Measurements from ENCODE around the gene ERCC8. TPM values are rescaled to one million over a fixed set of nuclear protein-coding genes. Genes with fewer than 3 reads are reported as not detected.

The ERCC8 gene, protein sequence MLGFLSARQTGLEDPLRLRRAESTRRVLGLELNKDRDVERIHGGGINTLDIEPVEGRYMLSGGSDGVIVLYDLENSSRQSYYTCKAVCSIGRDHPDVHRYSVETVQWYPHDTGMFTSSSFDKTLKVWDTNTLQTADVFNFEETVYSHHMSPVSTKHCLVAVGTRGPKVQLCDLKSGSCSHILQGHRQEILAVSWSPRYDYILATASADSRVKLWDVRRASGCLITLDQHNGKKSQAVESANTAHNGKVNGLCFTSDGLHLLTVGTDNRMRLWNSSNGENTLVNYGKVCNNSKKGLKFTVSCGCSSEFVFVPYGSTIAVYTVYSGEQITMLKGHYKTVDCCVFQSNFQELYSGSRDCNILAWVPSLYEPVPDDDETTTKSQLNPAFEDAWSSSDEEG
- total RNA-seq (10 to 100 TPM in 1 of 2 donors, 1 to 10 TPM in 1; 8.3 to 14.5 TPM), polyA plus RNA-seq (1 to 10 TPM; 2.6 to 4.1 TPM)

DNA sequence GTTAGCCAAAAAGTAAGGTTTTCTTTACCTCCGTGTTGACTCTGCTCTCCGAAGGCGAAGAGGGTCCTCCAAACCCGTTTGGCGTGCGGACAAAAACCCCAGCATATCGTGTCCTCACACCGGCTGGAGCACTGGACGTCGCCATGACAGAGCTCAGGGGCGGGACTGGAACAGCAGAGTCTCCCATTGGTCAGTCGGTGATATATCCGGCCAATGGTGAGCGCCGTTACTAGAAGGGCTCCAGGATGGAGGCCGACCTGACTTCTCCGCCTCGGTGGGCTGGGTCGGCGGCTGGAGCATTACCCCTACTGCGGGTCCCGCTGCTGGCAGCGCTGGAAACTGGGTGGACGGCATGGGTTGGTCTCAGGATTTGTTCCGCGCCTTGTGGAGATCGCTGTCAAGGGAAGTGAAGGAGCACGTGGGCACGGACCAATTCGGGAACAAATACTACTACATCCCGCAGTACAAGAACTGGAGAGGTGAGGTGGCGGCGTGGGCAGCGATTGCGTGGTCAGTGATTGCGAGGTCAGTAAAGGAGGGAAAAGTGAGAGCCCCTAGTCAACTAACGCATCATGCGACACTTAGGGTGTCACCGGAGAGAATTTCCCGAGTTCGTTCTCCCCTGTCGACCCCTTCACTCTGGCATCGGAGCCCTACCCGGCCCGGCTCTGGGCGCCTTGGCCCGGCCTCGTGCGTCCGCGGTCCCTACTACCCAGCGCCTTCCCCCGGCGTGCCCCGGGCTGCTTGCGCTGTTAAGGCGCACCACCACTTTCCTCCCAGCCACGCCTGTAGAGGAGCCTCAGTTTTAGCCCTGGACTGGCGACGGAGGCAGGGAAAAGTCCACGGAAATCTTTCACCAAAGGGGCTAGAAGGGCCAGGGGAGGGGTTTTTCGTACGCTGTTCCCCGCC, at the start of gene ERCC8, which contains the start of gene NDUFAF2:
Gene ERCC8, minus strand, starts transcription at position 167 of the 909 bp plus-strand sequence. Its CDS starts 62 bp downstream, at position 105.
Gene NDUFAF2, plus strand, starts transcription at position 302 of the 909 bp plus-strand sequence. Its CDS starts 51 bp downstream, at position 353.
- Histone ChIP-seq H3K9me3 (ENCODE audit: control insufficient read depth in 4 of 4, low read length in 3 of 4) (no peaks in the 10 kb centered on the region), H3K36me3 (ENCODE audit: control insufficient read depth in 4 of 4, insufficient read depth in 3 of 4, low read depth in 1 of 4, low read length in 3 of 4) (no peaks in the 10 kb centered on the region), H3K9ac (ENCODE audit: low read depth in 1 of 2, low read length in 2 of 2) (peak within 1 kb of the TSS; percentile 25 to 87), H3K27ac (ENCODE audit: low read depth in 1 of 2, low read length in 2 of 2) (peak within 1 kb of the TSS; percentile 47 to 89), H3K27me3 (ENCODE audit: control insufficient read depth in 4 of 4, insufficient read depth in 4 of 4, low read length in 3 of 4) (no peaks in the 10 kb centered on the region), H3K4me3 (ENCODE audit: low read depth in 1 of 3, low read length in 3 of 3) (peak within 1 kb of the TSS; percentile 65 to 95 (median 92)), H3K4me1 (ENCODE audit: control insufficient read depth in 4 of 4, insufficient read depth in 4 of 4, low read length in 3 of 4) (peaks cover 2 to 19% (median 13%) of the 10 kb centered on the region in 4 donors)
- peak in 1 of 2 donors; percentile 7 for TF ChIP-seq RAD21 (IDR thresholded peaks at IDR 0.05)
- no peak for TF ChIP-seq EGR1 (IDR thresholded peaks at IDR 0.05; ENCODE audit: low read depth in 2 of 2)
- peak; percentile 83 for TF ChIP-seq SP1 (IDR thresholded peaks at IDR 0.05)
- no peak for TF ChIP-seq FOXA2 (IDR thresholded peaks at IDR 0.05)
- TF ChIP-seq, protein P1, sequence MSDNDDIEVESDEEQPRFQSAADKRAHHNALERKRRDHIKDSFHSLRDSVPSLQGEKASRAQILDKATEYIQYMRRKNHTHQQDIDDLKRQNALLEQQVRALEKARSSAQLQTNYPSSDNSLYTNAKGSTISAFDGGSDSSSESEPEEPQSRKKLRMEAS (IDR thresholded peaks at IDR 0.05): peak; percentile 70
- peak; percentile 38 for TF ChIP-seq TAF1 (conservative IDR thresholded peaks at IDR 0.05)
- peak; percentile 96 for TF ChIP-seq YY1 (IDR thresholded peaks at IDR 0.05)
- 2% methylated on average over 64 of the region's 64 CpGs for WGBS
- DNase-seq (ENCODE audit: low spot score): peak; percentile 90

DNA sequence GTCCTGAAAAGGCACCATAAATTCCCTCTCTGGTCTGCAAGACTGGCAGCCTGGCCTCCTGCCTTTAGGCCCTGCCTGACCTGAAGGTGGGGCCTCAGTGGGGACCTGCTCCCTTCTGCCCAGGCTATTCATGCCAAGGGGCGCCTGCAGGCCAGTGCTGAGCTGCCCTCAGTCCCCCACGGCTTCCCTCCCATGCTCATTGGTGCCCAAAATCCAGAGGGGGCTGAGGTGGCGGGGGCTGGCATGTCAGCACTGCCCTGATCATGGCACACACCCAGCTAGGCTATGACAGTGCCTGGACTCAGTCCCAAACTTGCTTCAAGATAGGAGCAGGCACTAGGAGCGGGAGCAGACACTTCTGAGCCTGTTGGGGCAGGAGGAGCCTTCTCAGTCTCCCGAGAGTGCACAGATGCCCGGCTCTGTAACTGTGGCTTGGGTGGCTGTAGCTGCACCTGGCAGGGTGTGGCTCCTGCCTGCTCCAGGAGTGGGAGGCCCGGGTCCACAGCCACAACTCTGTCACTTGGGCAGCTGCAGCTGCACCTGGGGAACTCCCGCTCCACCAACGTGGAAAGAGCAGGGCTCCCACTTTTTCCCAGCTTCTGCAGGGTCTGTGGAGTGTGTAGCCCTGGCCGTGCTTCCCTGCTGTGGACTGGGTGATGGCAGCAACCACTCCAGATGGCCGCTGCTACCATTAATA, 49.2 kb upstream of the ERCC8 start:
- DNase-seq (ENCODE audit: low spot score): no peak
- no peak overlapping the region for H3K9ac ChIP-seq (ENCODE audit: low read depth in 1 of 2, low read length in 2 of 2)
- no peaks in the 10 kb centered on the region for H3K9me3 ChIP-seq (ENCODE audit: control insufficient read depth in 4 of 4, low read length in 3 of 4)

More for the DNA sequence above, 49.2 kb upstream of the ERCC8 start:
- Histone ChIP-seq H3K27me3 (ENCODE audit: control insufficient read depth in 4 of 4, insufficient read depth in 4 of 4, low read length in 3 of 4) (no peaks in the 10 kb centered on the region), H3K4me1 (ENCODE audit: control insufficient read depth in 4 of 4, insufficient read depth in 4 of 4, low read length in 3 of 4) (peaks cover 0 to 2% (median 0%) of the 10 kb centered on the region in 4 donors), H3K4me3 (ENCODE audit: low read depth in 1 of 3, low read length in 3 of 3) (no peak overlapping the region), H3K27ac (ENCODE audit: low read depth in 1 of 2, low read length in 2 of 2) (no peak overlapping the region), H3K36me3 (ENCODE audit: control insufficient read depth in 4 of 4, insufficient read depth in 3 of 4, low read depth in 1 of 4, low read length in 3 of 4) (no peaks in the 10 kb centered on the region)
- TF ChIP-seq NR2F2 (IDR thresholded peaks at IDR 0.05): no peak
- no peak for TF ChIP-seq FOXA1 (IDR thresholded peaks at IDR 0.05)
- TF ChIP-seq, protein P2, sequence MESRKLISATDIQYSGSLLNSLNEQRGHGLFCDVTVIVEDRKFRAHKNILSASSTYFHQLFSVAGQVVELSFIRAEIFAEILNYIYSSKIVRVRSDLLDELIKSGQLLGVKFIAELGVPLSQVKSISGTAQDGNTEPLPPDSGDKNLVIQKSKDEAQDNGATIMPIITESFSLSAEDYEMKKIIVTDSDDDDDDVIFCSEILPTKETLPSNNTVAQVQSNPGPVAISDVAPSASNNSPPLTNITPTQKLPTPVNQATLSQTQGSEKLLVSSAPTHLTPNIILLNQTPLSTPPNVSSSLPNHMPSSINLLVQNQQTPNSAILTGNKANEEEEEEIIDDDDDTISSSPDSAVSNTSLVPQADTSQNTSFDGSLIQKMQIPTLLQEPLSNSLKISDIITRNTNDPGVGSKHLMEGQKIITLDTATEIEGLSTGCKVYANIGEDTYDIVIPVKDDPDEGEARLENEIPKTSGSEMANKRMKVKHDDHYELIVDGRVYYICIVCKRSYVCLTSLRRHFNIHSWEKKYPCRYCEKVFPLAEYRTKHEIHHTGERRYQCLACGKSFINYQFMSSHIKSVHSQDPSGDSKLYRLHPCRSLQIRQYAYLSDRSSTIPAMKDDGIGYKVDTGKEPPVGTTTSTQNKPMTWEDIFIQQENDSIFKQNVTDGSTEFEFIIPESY (IDR thresholded peaks at IDR 0.05): no peak
- TF ChIP-seq RXRA (IDR thresholded peaks at IDR 0.05): no peak
- no peak for TF ChIP-seq HNF4A (conservative IDR thresholded peaks at IDR 0.05)
- no peak for TF ChIP-seq FOXA2 (IDR thresholded peaks at IDR 0.05)
- TF ChIP-seq, protein P3, sequence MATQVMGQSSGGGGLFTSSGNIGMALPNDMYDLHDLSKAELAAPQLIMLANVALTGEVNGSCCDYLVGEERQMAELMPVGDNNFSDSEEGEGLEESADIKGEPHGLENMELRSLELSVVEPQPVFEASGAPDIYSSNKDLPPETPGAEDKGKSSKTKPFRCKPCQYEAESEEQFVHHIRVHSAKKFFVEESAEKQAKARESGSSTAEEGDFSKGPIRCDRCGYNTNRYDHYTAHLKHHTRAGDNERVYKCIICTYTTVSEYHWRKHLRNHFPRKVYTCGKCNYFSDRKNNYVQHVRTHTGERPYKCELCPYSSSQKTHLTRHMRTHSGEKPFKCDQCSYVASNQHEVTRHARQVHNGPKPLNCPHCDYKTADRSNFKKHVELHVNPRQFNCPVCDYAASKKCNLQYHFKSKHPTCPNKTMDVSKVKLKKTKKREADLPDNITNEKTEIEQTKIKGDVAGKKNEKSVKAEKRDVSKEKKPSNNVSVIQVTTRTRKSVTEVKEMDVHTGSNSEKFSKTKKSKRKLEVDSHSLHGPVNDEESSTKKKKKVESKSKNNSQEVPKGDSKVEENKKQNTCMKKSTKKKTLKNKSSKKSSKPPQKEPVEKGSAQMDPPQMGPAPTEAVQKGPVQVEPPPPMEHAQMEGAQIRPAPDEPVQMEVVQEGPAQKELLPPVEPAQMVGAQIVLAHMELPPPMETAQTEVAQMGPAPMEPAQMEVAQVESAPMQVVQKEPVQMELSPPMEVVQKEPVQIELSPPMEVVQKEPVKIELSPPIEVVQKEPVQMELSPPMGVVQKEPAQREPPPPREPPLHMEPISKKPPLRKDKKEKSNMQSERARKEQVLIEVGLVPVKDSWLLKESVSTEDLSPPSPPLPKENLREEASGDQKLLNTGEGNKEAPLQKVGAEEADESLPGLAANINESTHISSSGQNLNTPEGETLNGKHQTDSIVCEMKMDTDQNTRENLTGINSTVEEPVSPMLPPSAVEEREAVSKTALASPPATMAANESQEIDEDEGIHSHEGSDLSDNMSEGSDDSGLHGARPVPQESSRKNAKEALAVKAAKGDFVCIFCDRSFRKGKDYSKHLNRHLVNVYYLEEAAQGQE (IDR thresholded peaks at IDR 0.05): no peak
- no peak for TF ChIP-seq GABPA (IDR thresholded peaks at IDR 0.05 in 1 of 2, conservative IDR thresholded peaks at IDR 0.05 in 1 of 2)
- TF ChIP-seq, protein P4, sequence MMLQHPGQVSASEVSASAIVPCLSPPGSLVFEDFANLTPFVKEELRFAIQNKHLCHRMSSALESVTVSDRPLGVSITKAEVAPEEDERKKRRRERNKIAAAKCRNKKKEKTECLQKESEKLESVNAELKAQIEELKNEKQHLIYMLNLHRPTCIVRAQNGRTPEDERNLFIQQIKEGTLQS (IDR thresholded peaks at IDR 0.05): no peak
- TF ChIP-seq RAD21 (IDR thresholded peaks at IDR 0.05): no peak
- TF ChIP-seq, protein P1 (IDR thresholded peaks at IDR 0.05): no peak
- WGBS: 89% methylated on average over 11 of the region's 11 CpGs

Measured in liver (tissue), 9 donors.